GM03348 (cell line): ENCODE results near the gene ZNF521.

Source experiments
- DNase-seq: peaks from one replicate; pipeline ENCODE4 v3.0.0; 2012; ENCODE audit warnings: low spot score

The ZNF521 gene

DNA sequence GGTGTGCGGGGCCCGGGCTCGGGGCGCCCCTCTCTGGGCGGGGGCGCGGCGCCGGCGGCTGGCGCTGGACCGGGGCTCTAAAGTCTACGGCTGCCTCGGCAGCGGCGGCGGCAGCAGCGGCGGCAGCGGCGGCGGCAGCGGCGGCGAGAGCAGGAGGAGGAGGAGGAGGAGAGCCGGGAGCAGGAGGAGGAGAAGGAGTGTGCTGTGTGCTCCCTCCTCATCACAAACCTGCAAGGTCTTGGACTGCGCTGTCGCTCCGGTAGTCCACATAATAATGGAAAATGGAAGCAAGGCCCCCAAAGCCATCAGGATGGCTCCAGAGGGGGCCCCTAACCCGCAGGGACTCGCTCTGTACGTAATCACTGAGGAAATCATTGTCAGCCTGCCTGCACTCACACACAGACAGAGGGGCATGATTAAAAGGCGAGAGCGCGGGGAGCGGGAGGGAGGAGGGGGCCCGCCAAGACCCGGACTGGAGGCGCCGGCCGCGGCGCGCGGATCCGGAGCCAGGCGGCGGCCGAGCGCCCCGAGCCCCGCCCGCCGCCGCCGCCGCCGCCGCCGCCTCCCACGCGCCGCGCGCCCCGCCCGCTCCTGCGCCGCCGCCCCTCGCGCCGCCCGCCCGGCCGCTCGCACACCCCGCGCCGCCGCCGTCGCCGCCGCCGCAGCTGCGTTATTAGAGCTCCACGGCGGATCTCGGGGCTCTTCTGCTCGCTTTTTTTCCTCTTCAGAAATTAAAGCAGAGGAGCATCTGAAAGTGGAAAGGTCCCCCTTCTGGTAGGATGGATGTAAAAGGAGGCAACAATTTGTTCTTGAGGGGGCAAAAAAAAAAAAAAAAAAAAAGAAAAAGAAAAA lies at the start of gene ZNF521:
ZNF521 (minus strand) TSS at position 390 of the 852 bp plus-strand sequence. CDS start 1,220 bp downstream, outside the sequence.
- peak; percentile 93 for DNase-seq

GRCh38 chr18:25399554-25399953 lies 47.6 kb upstream of the ZNF521 start:
- DNase-seq, result no peak

DNA sequence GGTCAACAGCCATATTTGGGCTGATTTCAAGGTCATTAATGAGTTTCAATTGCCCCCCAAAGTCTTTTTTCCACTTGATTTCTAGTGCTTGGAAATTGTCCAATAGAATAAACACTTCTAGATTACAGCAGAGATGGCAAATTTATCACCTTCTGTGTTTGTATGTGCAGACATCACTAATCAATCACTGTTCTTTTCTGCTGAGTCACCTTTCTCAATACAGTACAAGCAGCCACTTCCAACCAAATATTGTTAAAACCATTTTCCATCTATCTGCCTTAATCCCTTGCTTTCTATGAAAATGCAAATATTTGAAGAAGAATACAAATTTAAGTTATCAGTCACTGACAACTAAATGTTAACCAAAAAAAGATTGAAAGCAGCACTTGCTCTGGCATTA lies 40.2 kb upstream of the ZNF521 start:
- no peak for DNase-seq

- DNase-seq, result no peak
Measured at GRCh38 chr18:25373432-25374179, 21.6 kb upstream of the ZNF521 start.

- no peak for DNase-seq
Measured at GRCh38 chr18:25370391-25370790, 18.4 kb upstream of the ZNF521 start.

GRCh38 chr18:25365242-25365641 lies 13.3 kb upstream of the ZNF521 start:
- no peak for DNase-seq

GRCh38 chr18:25364732-25365131 lies 12.8 kb upstream of the ZNF521 start:
- no peak for DNase-seq

- no peak for DNase-seq
Measured at GRCh38 chr18:25360301-25360899, 8.4 kb upstream of the ZNF521 start.

DNA sequence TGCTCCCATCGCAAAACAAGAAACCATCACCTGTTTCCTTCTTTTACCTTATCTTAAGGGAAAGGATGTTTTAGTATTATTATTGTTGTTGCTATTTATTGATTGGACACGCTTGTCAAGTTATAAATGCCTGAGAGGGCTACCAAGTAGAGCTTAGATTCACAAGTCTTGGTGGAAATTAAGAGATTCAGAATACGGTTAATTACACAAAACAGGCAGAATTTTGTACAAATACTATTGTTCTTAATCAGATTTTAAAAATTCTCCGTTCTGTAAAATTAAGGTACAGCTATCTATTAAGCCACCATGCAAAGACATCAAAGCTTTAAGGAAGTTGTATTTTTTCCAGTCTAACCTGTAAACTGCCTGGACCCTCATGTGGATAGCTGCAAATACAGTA lies 1.1 kb upstream of the ZNF521 start:
- DNase-seq, result no peak

DNA sequence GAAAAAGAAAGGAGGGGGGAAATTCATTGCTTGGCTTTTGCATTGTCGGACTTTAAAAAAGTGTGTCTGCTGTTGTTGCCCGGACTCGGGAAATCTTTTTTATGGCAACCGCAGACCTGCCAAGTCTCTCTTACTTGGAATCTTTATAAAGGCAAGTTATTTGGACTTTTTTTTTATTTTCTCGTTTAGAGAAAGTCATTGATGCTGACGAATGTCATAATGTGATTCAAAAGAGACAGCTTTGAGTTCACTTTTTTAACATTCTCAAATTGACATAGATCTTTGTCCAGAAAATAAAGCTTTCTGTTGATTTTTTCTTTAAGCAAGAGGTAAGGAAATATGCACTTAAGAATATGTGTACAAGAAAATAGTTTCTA lies 651 bp upstream of the ZNF521 start:
- DNase-seq, result no peak

DNA sequence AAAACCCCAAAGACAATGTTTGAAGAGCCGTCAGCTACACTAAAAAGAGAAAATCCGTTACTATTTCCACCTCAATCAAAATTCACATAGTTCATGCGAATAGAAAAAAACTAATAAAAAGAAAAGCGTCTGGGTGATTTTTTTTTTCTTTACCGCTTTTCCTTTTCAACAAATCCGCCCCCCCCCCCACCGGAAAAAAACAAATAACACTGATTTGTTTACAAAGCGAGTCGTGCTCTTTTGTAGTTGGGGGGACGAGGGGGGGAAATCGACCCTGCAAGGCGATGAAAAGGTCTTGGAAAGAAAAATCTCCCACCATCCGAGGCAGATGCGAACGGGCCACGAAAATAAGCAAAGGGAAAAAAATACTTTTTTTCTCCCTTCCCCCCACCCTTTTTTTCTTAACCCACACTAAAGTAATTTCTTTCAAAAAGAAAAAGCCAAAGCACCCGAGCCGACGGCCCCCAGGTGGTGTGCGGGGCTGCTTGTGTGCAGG lies 638 bp downstream of the ZNF521 start:
- DNase-seq, result no peak

- DNase-seq, result peak; percentile 67
Measured at GRCh38 chr18:25350489-25351251, 1.3 kb downstream of the ZNF521 start.

DNA sequence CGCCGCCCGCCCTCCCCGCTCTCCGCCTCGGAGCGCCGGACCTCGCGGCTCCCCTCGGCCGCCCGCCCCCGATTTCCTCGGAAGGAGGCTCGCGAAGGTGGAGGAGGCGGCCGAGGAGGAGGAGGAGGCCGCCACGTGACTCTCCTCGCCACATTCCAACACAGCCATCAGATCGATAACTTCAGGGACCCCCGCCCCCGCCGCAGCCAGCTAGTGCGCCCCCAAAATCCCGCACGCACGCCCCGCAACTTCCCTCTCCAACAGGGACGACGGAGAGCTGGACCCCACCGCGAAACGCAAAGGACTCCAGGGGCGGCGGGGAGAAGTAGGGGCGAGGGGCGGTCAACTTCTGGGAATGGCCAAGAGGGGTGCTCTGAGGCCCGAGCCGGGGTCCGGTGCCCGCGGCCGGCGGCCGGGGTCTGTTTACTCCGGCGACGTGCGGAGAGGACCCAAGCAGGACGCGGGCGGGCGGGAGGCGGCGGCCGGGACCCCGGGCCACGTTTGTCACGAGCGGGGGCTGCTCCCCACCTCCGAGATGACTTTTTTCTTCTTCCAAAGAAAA lies 2.0 kb downstream of the ZNF521 start:
- DNase-seq, result peak; percentile 12

DNA sequence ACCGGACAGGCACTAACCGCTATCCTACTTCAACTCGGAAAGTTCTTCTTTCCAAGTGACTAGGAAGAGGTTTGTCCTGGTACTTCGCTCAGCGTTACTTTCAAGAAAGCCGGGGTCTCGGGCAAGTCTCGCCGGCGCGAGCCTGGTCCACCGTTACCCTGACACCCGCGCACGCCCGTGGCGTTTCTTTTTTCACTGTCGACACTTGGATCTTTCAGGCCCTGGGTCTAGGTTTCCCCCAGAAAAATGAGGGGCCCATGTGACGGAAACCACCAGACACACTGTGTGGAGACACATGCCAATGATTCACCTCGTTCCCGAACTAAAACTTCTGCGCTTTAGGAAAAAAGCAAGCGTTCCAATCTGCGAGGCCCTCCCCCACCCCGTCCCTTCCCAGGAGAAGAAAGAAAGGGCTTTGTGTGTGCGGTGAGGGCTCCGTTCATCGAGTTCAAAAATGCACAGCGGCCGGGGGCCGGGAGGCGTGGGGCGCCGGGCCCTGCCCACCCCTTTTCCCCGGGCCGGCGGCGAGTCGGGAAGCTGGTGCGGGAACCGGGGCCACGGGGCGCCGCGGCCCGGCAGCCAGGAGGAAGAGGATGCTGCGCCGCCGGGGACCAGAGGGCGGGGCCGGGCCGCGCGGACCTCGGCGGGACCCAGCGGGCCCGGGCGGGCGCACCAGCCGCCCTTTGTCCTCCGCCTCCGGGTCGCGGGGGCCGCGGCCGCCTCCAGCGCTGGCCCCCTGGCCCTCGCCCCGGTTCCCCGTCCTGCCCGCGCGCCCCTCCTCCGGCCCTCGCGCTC lies 2.6 kb downstream of the ZNF521 start:
- peak; percentile 69 for DNase-seq

DNA sequence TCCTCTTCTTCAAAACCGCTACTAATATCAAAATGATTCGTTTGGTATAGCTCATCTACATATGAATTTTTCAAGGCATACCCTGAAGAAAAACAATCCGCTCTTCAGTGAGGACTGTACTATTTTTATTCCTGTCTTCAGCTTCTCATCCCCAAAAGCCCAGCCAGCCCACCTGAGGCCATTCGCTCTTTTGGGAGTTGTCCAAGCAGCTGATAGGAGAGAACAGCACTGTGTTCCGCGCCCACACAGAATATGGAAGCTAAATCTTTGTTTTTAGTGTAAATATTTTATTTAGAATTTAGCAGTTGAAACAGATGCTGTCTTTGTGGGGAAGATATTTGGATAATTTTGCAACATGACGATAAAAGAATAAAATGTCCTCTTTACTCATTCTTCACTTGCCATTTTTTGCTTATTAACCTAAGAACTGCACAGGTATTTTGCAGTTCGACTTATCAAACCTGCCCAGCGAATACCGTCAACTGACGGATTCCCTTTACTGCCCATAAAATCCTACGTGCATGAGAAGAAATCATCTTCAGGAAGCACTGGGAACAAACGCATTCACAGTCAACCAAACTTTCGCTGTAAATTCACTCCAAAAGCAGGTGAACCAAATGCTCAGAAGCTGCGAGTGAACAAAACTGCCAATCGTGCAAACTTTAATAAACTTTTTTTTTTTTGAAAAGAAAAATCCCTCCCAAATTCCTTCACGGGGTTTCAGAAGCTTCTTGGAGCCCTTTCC lies 3.4 kb downstream of the ZNF521 start:
- no peak for DNase-seq

DNA sequence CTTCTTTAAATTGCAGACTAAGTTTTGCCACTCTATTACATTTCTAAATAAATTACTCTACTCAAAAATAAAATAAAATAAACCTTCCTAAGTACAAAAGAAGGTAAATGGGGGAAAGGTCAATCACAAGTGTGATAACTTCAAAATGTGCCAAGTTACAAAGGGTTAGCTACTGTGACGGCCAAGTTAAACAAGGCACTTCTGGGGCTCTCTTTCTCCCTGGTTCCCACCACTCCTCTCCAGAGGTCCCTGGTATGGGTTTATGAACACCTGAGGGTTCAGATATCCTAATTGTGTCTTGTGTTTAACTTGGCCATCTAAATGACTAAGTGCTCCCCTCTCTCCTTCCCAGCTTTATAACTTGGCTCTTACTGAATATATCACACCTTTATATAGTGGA lies 5.4 kb downstream of the ZNF521 start:
- DNase-seq, result no peak

DNA sequence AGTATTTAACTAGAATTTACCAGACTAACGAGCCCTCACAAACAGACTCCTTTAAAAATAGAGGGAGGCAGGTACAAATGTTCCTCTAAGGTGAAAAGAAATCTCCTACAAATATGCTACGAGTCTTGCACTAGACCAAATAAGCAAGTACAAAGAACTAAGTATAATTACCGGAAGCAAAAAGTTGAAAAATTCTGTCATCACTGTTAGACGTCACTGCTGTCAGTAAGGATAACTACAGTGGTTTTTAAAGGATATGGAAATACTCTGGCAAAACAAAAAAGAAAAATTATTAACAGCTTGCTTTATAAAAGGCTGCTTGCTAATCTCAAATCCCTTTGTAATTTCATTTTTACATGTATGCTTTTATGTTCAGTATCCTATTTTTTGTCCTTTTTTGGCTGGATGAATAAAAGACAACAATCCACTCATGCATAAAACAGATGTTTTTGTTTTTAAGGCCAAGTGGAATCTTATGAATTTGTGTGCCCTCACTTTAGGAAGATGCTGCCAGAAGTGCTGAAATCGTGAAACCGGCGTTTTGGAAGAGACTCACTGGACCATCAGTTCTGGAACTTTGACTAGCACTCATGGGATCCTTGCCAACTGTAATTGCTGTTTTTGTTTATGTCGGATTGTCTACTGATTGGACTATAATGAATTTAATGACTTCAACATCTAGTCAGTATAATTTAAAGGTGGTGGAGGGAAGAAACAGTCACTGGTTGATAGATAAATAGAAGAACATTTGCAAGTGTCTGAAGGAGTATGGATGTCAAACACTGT lies 6.7 kb downstream of the ZNF521 start:
- DNase-seq, result no peak

DNA sequence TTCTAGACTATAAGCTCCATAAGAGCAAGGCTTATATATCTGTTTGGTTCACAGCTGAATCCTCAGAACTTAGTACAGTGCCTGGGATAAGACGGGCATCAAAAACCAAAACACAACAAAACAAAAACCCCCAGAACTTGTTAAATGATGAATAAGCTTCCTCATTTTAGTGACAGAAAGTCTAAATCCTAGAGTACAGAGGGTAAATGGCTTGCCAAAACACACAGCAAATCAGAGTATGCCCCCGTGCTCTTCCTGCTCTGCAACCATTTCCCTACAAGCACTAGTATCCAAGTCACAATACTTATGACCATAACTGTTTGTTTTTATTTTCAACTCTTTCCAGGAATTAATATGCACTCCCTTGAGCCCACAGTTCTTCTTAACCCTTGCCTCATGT lies 10.1 kb downstream of the ZNF521 start:
- DNase-seq, result no peak

- no peak for DNase-seq
Measured at GRCh38 chr18:25340762-25341161, 11.2 kb downstream of the ZNF521 start.
